GM19455 (cell line): ENCODE data around the gene PIP5K1C.
"Not testable (repeated sequence)": the region's sequence is repeated elsewhere in the genome, so short reads cannot be mapped to it uniquely, and the experiment has no call there.

ENCODE experiments used
- ATAC-seq: cut with Tn5 transposase; IDR thresholded peaks from one replicate; pipeline ENCODE4 v1.9.1; 2021; ENCODE audit not compliant: unreplicated experiment

Gene PIP5K1C

DNA sequence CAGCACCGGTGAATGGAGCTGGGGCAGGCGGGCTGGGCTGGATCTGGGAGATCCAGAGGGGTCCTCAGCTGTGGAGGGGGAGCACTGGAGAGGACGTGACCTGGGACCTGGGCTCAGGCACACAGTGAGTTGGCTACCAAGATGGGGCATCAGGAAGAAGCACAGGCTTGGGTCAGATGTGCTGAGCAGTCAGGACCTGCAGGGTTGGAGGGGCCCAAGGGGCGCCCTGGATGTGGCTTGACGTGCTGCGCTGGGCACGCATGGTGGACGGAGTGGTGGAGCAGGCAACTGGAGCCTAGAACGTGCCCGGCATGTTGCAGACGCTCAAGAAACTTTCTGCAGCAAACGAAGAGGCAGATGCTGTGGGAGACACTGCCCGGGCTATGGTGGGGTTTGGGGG lies 20.7 kb downstream of the PIP5K1C start:
- ATAC-seq: no peak

GRCh38 chr19:3679138-3679537 lies 21.1 kb downstream of the PIP5K1C start:
- ATAC-seq: no peak

GRCh38 chr19:3678188-3678587 lies 22.1 kb downstream of the PIP5K1C start:
- no peak for ATAC-seq

- ATAC-seq: no peak
These were observed 25.3 kb downstream of the PIP5K1C start for GRCh38 chr19:3674784-3675543.

- ATAC-seq: no peak
These were observed 26.5 kb downstream of the PIP5K1C start for GRCh38 chr19:3673506-3674439.

- no peak for ATAC-seq
These were observed 27.3 kb downstream of the PIP5K1C start for GRCh38 chr19:3672993-3673392.

DNA sequence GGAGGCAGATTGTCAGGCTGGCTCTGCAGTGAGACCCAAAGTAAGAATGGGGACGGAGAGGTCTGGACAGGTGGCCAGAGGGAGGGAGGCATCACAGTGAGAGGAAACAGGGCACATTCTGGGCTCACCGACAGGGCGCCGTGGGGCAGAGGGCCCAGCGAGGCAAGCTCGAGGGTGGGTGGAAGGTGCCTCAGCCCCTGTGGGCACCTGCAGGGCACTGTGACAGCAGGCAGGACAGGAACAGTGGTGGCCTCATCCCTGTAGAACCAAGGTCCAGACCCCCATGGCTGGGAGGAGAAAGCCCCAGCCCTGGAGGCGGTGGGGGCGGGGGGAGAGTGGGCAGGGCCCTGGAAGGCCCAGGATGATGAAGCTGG lies 27.7 kb downstream of the PIP5K1C start:
- ATAC-seq: no peak

GRCh38 chr19:3671680-3672574 lies 28.3 kb downstream of the PIP5K1C start:
- no peak for ATAC-seq

DNA sequence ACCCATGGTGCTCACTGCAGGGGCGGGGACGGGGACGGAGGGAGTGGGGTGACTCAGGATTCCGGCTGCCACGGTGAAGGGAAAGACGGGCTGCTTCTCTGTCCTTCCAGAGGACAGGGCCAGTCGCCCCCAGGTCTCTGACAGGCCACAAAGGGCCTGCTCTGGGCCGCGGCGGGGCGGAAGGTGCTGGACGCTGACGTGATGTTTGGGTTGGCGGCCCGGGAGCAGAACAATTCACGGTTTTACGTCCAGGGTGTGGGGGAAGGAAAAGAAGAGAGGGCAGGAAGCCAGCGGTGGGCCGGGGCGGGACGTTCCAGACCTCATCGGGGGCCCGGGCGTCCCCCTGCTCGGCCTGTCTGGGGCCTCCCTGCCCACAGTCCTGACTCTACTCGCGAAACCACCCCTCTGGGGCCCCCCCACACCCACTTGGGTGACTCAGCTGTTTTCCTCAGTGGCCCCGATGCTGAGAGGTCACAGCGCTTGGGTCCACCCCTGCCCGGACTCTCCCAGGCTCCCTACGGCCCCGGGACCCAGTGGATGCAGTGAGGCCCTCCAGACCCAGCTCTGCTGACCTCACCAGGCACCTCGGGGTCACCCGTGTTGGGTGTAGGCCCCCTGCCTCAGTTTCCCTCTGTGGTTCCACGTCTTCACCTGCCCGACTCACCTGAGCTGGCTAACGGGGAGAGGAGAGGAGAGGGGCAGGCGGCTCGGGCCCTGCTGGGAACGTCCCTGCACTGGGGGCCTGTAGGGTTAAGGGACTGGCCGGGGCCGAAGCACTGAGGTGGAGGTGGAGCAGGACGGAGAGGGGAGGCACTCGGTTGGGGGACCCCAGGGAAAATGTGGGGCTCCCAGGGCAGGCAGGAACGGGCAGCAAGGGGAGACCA lies 29.2 kb downstream of the PIP5K1C start:
- ATAC-seq: no peak

- ATAC-seq: no peak
These were observed 30.1 kb downstream of the PIP5K1C start for GRCh38 chr19:3669947-3670795.

DNA sequence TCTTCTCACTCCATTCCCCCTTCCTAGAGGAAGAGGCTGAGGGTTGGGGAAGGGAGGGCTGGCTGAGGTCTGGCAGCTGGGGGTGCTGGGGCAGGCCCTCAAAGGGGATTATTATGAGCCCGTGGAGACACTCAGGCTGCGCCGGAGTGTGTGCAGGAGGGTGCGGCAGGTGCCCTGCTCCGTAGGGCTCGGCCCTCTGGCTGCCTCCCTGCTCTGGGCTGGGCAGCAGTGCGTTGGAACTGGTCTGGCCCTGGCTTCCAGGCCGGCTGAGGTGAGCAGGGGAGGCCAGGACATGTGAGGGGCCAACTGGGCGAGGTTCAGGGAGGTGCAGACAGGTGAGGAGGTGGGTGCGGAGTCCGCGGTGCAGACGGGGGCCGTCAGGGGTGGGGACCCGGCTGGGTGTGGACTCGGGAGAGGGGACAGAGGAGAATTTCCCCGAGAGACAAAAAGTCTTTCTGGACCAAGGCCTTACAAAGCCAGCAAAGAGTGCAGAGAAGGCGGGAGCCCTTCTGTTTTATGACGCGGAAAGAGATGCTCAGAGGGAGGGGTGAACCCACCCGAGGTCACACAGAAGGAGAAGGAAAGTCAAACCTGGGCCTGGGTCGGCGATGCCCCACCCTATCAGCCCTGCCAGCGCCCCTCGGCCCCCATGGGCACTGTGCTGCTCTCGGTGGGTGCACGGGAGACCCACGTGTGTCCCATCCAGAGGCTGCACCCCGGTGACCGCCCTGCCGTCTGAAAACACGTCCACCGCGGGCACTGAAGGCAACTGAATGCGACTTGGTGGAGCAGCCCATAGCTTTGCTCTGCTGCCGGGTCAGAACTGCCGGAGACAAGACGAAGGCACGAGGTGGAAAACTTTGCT lies 31.0 kb downstream of the PIP5K1C start:
- ATAC-seq: no peak

DNA sequence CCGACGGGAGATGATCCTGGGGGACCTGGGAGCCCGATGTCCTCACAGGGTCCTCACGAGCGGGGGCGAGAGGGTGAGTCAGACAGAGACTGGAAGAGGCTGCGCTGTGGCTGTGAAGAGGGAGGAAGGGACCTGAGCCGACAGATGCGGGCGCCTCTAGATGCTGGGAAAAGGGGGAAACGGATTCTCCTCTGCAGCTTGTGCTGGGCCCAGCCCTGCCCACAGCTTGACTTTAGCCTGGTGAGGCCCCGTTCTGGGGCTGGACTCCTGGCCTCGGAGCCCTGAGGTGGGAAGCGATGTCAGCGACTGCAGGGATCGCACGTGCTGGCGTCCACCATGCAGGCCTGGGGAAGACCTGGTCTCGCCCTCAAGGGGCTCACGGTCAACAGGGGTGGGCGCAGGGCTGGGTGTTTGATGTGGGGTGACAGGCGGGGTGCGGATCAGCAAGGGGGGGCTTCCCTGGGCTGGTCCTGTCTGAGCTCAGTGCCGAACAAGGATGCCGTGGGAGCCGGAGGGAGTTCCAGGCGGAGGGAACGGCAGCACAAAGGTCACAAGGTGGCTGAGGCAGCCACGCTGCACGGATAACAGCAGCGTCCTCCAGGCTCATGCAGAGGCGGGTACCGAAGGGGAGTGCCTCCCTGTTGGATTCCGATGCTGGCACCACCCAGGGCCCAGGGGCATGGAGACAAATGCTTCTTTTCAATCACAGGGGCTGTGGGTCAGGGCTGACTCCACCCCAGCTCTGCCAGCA lies 31.8 kb downstream of the PIP5K1C start:
- no peak for ATAC-seq

DNA sequence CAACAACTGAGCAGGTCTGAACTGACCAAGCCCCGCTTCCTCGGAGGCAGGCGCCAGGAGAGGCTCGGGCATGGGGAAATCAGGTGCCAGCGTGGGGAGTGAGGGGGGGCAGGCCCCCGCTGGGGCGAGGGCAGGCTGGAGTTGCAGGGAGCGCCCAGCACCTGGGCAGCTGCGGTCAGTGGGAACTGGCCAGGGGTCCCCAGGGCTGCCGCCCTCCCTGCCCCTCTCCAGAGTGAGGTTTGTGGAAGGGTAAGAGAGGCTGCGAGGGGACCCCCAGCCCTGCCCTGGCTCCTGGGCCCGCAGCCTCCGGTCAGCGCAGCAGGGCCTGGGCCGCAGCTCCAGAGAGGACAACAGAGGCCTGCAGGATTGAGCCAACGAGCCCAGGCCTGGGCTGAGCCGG lies 32.5 kb downstream of the PIP5K1C start:
- ATAC-seq: no peak

DNA sequence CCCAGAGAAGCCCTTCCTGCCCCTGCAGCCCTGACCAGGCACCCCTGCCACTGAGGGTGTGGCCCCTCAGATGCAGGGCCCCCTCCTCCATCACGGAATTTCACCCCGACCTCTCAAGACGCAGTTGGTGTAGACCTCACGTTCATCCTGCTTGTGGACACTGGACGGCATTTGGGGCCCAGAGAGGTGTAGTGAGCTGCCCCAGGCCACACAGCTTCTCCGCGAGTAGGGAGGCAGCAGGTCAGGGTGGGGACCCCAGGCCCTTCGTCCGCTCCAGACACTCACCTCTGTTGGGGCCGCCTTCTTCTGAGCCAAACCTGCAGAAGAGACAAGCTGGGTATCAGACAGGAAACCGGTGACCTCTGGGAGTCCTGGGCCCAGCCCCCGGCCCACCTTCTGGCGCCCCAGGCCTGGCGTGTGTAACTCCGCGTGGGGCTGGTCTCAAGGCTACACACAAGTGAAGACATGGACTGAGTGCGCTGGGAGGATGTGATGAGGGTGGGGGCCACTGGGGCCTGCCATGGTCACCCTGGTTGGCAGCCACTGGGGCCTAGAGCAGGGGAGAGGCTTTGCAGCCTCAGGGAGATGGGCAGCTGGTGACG lies 33.1 kb downstream of the PIP5K1C start:
- no peak for ATAC-seq

GRCh38 chr19:3666545-3666856 lies 33.8 kb downstream of the PIP5K1C start:
- ATAC-seq: not testable (repeated sequence)

- peak; percentile 48 for ATAC-seq
These were observed 34.4 kb downstream of the PIP5K1C start for GRCh38 chr19:3665681-3666544.
